GM12878 (cell line): ENCODE results near the gene GNB5. TPM values are rescaled to one million over a fixed set of nuclear protein-coding genes. Genes with fewer than 3 reads are reported as not detected.

ENCODE experiments used
- ATAC-seq: fragments of 200-7000 bp; cut with Tn5 transposase; 3 replicates; pipeline ENCODE4 v1.9.1; 2020; ENCODE audit warnings: mild to moderate bottlenecking, moderate library complexity
- BruUV-seq: library from RNA; stranded (reverse); fragments of 400-500 nt; replicated peaks from 2 replicates; lab custom pipeline; 2021; lab: Mats Ljungman, UMichigan
- CTCF ChIA-PET: fragments of 300-600 bp; sonication (Branson Sonifier 250); formaldehyde crosslinking; extraction: SDS; loops from one replicate; lab custom pipeline; 2021; ENCODE audit warnings: inconsistent platforms; lab: Yijun Ruan, JAX
- POLR2A ChIA-PET: fragments of 350-600 bp; formaldehyde crosslinking; extraction: SDS; loops from one replicate; lab custom pipeline; 2021; ENCODE audit warnings: inconsistent platforms; lab: Charles Lee
- RAD21 ChIA-PET: fragments of 300-600 bp; sonication (Branson Sonifier 250); formaldehyde crosslinking; loops from one replicate; lab custom pipeline; 2023; ENCODE audit warnings: antibody characterized with exemption; ENCODE audit not compliant: unreplicated experiment; lab: Charles Lee
- SMC1A ChIA-PET: fragments of 300-600 bp; sonication (Branson Sonifier 250); formaldehyde crosslinking; loops from one replicate; lab custom pipeline; 2023; ENCODE audit not compliant: unreplicated experiment, uncharacterized antibody; lab: Charles Lee
- DNase-seq: peaks from one replicate; pipeline ENCODE4 v3.0.0-alpha.2; 2011; ENCODE audit warnings: low read depth, low spot score
- FAIRE-seq: peaks from 3 replicates; lab custom pipeline; 2011; peaks lifted over from hg19 to GRCh38; lab: Jason Lieb, UNC
- H2AFZ ChIP-seq: 2 replicates; pipeline ENCODE4 v1.6.0; 2011; ENCODE audit warnings: low read depth, low read length, control low read depth; ENCODE audit not compliant: control insufficient read depth
- H3K27ac ChIP-seq: 2 replicates; pipeline ENCODE4 v1.5.1; 2011; ENCODE audit warnings: control low read depth; ENCODE audit not compliant: control insufficient read depth, insufficient read depth
- H3K27me3 ChIP-seq, 2 experiments: replicated peaks in 1 of 2; 2 replicates each; pipeline versions ENCODE4 v1.6.0 to v1.6.1; 2011; ENCODE audit warnings: low read length in 1 of 2; ENCODE audit not compliant: control insufficient read depth in 2 of 2, insufficient read depth in 2 of 2
- H3K36me3 ChIP-seq, 2 experiments: 2 replicates each; pipeline ENCODE4 v1.5.1; 2011; ENCODE audit warnings: low read length in 1 of 2; ENCODE audit not compliant: control insufficient read depth in 2 of 2, insufficient read depth in 2 of 2
- H3K4me1 ChIP-seq: 2 replicates; pipeline ENCODE4 v1.6.1; 2011; ENCODE audit warnings: mild to moderate bottlenecking, low read length, moderate library complexity, mixed read lengths; ENCODE audit not compliant: control insufficient read depth, insufficient read depth
- H3K4me2 ChIP-seq: 2 replicates; pipeline ENCODE4 v1.6.0; 2011; ENCODE audit warnings: control low read depth; ENCODE audit not compliant: control insufficient read depth, insufficient read depth
- H3K4me3 ChIP-seq: fragments of 200-600 bp; sonication (generic); 2 replicates; pipeline ENCODE4 v1.5.1; 2016
- H3K79me2 ChIP-seq: 2 replicates; pipeline ENCODE4 v1.6.0; 2011; ENCODE audit warnings: low read length; ENCODE audit not compliant: control insufficient read depth, insufficient read depth
- H3K9ac ChIP-seq: 2 replicates; pipeline ENCODE4 v1.8.0; 2011; ENCODE audit warnings: low read length, control low read depth, mixed read lengths; ENCODE audit not compliant: control insufficient read depth, insufficient read depth
- H3K9me3 ChIP-seq: replicated peaks from 3 replicates; pipeline ENCODE4 v1.5.1; 2011; ENCODE audit warnings: mild to moderate bottlenecking, low read length; ENCODE audit not compliant: control insufficient read depth, insufficient read depth
- H4K20me1 ChIP-seq: 2 replicates; pipeline ENCODE4 v1.6.0; 2011; ENCODE audit not compliant: control insufficient read depth, insufficient read depth
- BCLAF1 ChIP-seq: fragments of 450-650 bp; IDR thresholded peaks from 2 replicates; pipeline ENCODE4 v1.6.1; 2017; ENCODE audit warnings: antibody characterized with exemption, mild to moderate bottlenecking, moderate library complexity
- BHLHE40 ChIP-seq, 2 experiments: fragments of 450-650 bp in 1 of 2; IDR thresholded peaks; 2 replicates each; pipeline ENCODE4 v1.6.1; 2011 to 2017; ENCODE audit warnings: low read depth in 2 of 2, borderline replicate concordance in 1 of 2, improper control_type of control experiment in 1 of 2, low read length in 1 of 2, mild to moderate bottlenecking in 1 of 2
- MXI1 ChIP-seq: fragments of 150-350 bp; IDR thresholded peaks from 2 replicates; pipeline ENCODE4 v1.6.1; 2011; ENCODE audit warnings: low read depth, mild to moderate bottlenecking, inconsistent platforms, low read length, improper control_type of control experiment
- NR2F1 ChIP-seq: fragments of 450-650 bp; conservative IDR thresholded peaks from 2 replicates; pipeline ENCODE4 v1.6.1; 2017; ENCODE audit warnings: mild to moderate bottlenecking
- SREBF2 ChIP-seq: IDR thresholded peaks from 2 replicates; pipeline ENCODE4 v1.6.1; 2012; ENCODE audit warnings: mild to moderate bottlenecking, low read length
- ZBED1 ChIP-seq: IDR thresholded peaks from 2 replicates; pipeline ENCODE4 v1.6.1; 2016; ENCODE audit warnings: borderline replicate concordance
- ZNF274 ChIP-seq: IDR thresholded peaks from one replicate; pipeline ENCODE4 v1.8.0; 2011; ENCODE audit not compliant: insufficient read length, insufficient read depth
- WGBS: methylation state at CpG from one replicate; pipeline ENCODE4 v1.1.6; 2016; ENCODE audit warnings: low lambda C conversion rate; ENCODE audit not compliant: insufficient replicate concordance, insufficient coverage; ENCODE audit errors: missing lambda C conversion rate; 5-methylcytosine and 5-hydroxymethylcytosine counted together
- in situ Hi-C: fragments of 300-500 bp; cut with MboI; formaldehyde crosslinking; loops from 9 replicates; pipeline ENCODE4 v1.14.3; 2018; ENCODE audit warnings: mixed read lengths
- intact Hi-C: fragments of 100-400 bp; cut with micrococcal nuclease; formaldehyde crosslinking; loops from one replicate; pipeline ENCODE4 v1.14.2; 2022; ENCODE audit not compliant: unreplicated experiment
- polyA plus RNA-seq, 11 experiments: library from polyadenylated mRNA; depleted of rRNA in 4 of 11; unstranded in 6 of 11; stranded (reverse) in 5 of 11; fragments of >200 nt; fragmentation: Nextera tagmentation in 4 of 11; fragmentation: Illumina TruSeq in 1 of 11; extraction: Ambion mirVana in 4 of 11; extraction: Trizol in 1 of 11; gene quantifications; 1 replicate in 1 of 11; 2 replicates in 10 of 11; pipeline versions ENCODE4 v1.2.1 to v1.2.3, GENCODE V29; 2011 to 2016; ENCODE audit warnings: inconsistent platforms in 2 of 11, missing spikeins in 2 of 11, low read depth in 1 of 11
- total RNA-seq, 4 experiments: library from RNA; depleted of rRNA in 3 of 4; stranded (reverse); fragments of >200 nt in 3 of 4; fragmentation: Illumina TruSeq in 1 of 4; extraction: Trizol in 1 of 4; gene quantifications; 2 replicates each; pipeline versions ENCODE4 v1.2.1 to v1.2.3, GENCODE V29; 2013 to 2021
- TF ChIP-seq, protein P1 (sequence below): IDR thresholded peaks from 2 replicates; pipeline ENCODE4 v1.6.1; 2012; ENCODE audit warnings: low read depth, low read length, improper control_type of control experiment
- TF ChIP-seq, protein P2 (sequence below): fragments of 450-650 bp; IDR thresholded peaks from 2 replicates; pipeline ENCODE4 v1.6.1; 2017; ENCODE audit warnings: low read depth, mild to moderate bottlenecking, moderate library complexity

GNB5 gene
- total and polyA plus RNA-seq, 10 of the 15 experiments (the other 5 are each of a cell fraction or from before 2014, with no cell fraction given) = 2.4 to 25.9 (median 15.2) TPM

DNA sequence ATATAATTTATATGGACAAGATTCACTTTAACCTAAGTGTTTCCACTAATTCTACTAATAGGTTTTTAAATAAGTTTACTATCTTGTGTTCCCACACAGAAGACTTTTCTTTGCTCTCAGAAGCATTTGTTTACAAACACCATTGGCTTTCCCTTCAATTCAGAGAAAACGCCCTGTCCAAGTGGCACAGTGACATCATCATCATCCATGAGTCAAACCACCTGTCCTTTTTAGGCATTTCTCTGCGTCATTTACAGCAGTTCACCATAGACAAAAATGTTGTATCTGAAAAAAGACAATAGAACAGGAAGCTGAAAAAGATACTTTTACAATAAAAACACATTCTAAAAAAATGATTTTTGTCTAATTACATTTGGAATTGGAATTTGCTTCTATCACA is 69.3 kb downstream of the GNB5 start (continued):
- TF ChIP-seq, protein P1, sequence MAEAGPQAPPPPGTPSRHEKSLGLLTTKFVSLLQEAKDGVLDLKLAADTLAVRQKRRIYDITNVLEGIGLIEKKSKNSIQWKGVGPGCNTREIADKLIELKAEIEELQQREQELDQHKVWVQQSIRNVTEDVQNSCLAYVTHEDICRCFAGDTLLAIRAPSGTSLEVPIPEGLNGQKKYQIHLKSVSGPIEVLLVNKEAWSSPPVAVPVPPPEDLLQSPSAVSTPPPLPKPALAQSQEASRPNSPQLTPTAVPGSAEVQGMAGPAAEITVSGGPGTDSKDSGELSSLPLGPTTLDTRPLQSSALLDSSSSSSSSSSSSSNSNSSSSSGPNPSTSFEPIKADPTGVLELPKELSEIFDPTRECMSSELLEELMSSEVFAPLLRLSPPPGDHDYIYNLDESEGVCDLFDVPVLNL = no peak
- TF ChIP-seq, all 136 proteins: peak for 0

DNA sequence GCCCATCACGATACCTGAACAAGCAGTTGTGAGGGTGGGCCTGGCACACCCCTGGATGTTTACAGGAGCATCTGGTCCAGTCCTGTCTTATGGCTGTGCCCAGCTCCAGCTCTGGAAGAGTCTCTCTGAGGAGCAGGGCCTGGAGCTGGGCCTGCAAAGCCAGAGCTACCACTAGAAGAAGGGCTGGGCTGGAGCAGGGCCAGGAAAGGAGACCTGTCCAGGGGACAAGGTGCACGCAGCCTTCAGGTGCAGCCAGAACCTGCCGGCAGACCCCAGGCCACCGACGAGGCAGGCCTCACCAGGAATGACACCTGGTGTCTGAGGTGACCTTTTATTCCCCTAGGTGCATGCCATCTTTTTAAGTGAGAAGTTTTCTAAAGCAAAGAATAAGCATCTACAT is 70.2 kb downstream of the GNB5 start:
- in situ Hi-C loops = no loop called here
- DNase-seq (no peak), FAIRE-seq (no peak), ATAC-seq (no peak)
- Histone ChIP-seq H3K4me1 (no peaks in the 10 kb centered on the region), H4K20me1 (no peaks in the 10 kb centered on the region), H3K4me3 (no peak overlapping the region), H3K9ac (no peak overlapping the region), H3K4me2 (no peak overlapping the region), H2AFZ (no peak overlapping the region), H3K27ac (no peak overlapping the region), H3K36me3 (no peaks in the 10 kb centered on the region; a peak in 1 of 4 replicates), H3K79me2 (no peaks in the 10 kb centered on the region), H3K9me3 (no peaks in the 10 kb centered on the region), H3K27me3 (no peaks in the 10 kb centered on the region)
- WGBS = 95% methylated on average over 5 of the region's 5 CpGs
- TF ChIP-seq ZNF274 (no peak), NR2F1 (no peak), ZBED1 (no peak), BHLHE40 (IDR thresholded peaks at IDR 0.05; ENCODE audit: borderline replicate concordance in 1 of 2, low read depth in 2 of 2, low read length in 1 of 2) (no peak), SREBF2 (no peak), MXI1 (no peak), BCLAF1 (no peak)
- TF ChIP-seq, protein P2, sequence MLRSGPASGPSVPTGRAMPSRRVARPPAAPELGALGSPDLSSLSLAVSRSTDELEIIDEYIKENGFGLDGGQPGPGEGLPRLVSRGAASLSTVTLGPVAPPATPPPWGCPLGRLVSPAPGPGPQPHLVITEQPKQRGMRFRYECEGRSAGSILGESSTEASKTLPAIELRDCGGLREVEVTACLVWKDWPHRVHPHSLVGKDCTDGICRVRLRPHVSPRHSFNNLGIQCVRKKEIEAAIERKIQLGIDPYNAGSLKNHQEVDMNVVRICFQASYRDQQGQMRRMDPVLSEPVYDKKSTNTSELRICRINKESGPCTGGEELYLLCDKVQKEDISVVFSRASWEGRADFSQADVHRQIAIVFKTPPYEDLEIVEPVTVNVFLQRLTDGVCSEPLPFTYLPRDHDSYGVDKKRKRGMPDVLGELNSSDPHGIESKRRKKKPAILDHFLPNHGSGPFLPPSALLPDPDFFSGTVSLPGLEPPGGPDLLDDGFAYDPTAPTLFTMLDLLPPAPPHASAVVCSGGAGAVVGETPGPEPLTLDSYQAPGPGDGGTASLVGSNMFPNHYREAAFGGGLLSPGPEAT = no peak
- ChIA-PET CTCF (interaction anchor here (0.8 kb wide), 1 partner anchor 19 kb away, joined by 3 read pairs; no protein-coding TSS in a partner anchor), POLR2A (no interaction called here), SMC1A (interaction anchor here (1.0 kb wide), 1 partner anchor 35 kb away, joined by 3 read pairs; no protein-coding TSS in a partner anchor), RAD21 (no interaction called here)
- intact Hi-C loops = no loop called here
- BruUV-seq = no TSS peak
